Neural cell (in vitro differentiated cells): Measurements from ENCODE around the gene PAPPA2.

ENCODE experiments used
- CTCF ChIP-seq: fragments of 450-650 bp; IDR thresholded peaks from 2 replicates; pipeline ENCODE4 v1.5.1; 2014; ENCODE audit warnings: antibody characterized with exemption, mild to moderate bottlenecking, moderate library complexity; ENCODE audit not compliant: poor library complexity, severe bottlenecking
- EP300 ChIP-seq: fragments of 450-650 bp; conservative IDR thresholded peaks from 2 replicates; pipeline ENCODE4 v1.6.1; 2014; ENCODE audit warnings: antibody characterized with exemption, mild to moderate bottlenecking, moderate library complexity; ENCODE audit not compliant: poor library complexity, severe bottlenecking
- REST ChIP-seq: IDR thresholded peaks from 2 replicates; pipeline ENCODE4 v1.6.1; 2012; ENCODE audit warnings: borderline replicate concordance

GRCh38 chr1:176566004-176566975 lies 103.3 kb downstream of the PAPPA2 start:
- no peak for TF ChIP-seq EP300
- TF ChIP-seq CTCF, result no peak
- TF ChIP-seq REST, result no peak
